GM21367 (cell line): ENCODE measurements around the gene SFMBT2.

Experiments used
- ATAC-seq: cut with Tn5 transposase; IDR thresholded peaks from one replicate; pipeline ENCODE4 v1.9.1; 2021; ENCODE audit not compliant: unreplicated experiment

The SFMBT2 gene

DNA sequence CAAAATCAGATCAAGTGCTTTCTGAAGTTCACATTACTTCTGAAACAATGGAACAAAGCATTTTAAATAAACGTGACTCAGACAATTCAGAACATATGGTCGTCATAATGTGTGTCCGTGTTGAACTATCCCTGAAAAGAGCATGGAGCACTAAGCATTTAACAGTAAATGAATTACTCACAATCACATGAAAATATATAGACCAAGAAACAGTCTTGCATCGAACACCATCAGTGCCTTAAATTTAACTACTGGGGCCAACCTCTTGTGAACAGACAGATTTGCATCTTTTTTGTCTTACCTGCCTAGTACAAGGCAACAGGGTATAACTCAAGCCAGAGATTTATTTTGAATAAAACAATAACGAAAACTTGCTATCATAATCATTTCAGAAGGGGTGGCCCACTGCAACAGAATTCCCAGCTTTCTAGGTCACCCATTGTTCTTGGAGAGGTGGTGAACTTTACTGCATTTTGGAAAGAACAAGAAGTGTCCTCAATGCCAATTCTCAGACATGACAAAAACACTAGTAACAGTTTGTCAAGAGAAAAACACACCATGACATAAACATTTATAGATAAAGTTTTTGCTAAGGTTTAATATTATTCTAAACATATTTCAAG, 293.5 kb downstream of the SFMBT2 start:
- ATAC-seq = no peak

DNA sequence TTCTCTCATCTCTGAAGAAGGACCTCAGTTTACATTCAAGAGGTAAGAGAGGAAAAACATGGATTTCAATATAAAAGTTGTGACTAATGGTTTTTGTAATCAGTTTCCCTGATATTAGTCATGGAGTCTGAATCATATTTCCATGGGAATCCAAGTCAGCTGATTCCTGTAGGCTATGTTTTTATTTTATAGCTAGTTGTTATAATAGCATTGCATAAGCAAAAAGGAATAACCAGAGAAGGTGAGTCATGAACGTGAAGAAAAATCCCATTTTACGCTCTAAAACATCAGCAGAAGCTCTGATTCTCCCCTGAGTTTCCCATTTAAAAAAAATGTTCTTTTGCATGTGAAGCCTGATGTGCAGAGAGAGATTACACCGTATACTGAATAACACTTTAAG, 299.3 kb downstream of the SFMBT2 start:
- ATAC-seq = no peak

DNA sequence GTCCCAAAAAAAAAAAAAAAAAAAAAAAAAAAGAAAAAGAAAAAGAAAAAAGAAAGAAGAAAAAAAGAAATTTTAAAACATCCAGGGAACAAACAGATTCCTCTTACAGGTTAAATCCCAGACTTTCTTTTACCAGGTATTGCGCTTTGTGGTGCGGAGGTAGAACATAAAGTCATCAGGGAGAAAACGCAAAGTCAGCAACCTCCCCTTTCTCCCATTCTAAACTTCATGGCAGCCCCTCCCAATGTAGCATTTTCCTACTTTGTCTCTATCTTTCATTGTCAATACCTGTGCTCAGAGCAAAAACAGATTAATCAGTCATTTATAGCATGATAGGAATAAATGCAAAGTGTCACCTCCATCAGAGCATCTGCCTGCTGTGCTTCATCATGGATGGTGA, 299.7 kb downstream of the SFMBT2 start:
- no peak for ATAC-seq
